SK-N-SH (cell line): ENCODE data around the gene MYB.

ENCODE experiments used
- EP300 ChIP-seq, 2 experiments: IDR thresholded peaks; 2 replicates each; pipeline versions ENCODE4 v1.4.0 to v1.6.1; 2012; ENCODE audit warnings: borderline replicate concordance in 1 of 2, low read depth in 1 of 2, low read length in 1 of 2
- EZH2phosphoT487 ChIP-seq: fragments of 200-600 bp; sonication (generic); IDR thresholded peaks from 2 replicates; pipeline ENCODE4 v1.6.1; 2017; ENCODE audit warnings: low read depth, mixed run types, mild to moderate bottlenecking, antibody characterized with exemption, moderate library complexity, borderline replicate concordance
- RFX5 ChIP-seq: IDR thresholded peaks from 2 replicates; pipeline ENCODE4 v1.6.1; 2012; ENCODE audit warnings: mild to moderate bottlenecking, improper control_type of control experiment, low read length
- TF ChIP-seq, protein P1 (sequence below): IDR thresholded peaks from 2 replicates; pipeline ENCODE4 v1.4.0; 2012; ENCODE audit warnings: low read depth, borderline replicate concordance
- TF ChIP-seq, protein P2 (sequence below): fragments of 200-600 bp; sonication (generic); IDR thresholded peaks from 2 replicates; pipeline ENCODE4 v1.6.1; 2017; ENCODE audit warnings: antibody characterized with exemption, mild to moderate bottlenecking, moderate library complexity

DNA sequence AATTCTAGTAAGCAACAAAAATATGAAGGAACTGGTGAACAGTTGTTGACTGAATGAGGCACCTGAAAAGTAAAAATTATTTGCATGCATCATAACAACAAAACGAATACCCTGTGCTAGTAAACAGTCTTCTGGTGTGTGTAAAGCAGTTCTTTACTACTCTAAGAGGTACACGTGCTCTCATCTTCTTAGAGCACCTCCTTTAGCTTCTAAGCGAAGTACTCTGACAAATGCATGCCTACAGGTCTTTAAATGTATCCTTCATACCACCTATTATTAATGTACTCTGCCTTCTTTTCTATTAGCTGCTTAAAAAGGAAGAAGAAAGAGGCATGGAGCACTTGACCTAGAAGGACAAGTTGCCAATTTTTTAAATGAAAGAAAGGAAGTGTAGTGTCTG lies 32.2 kb upstream of the MYB start:
- no peak for TF ChIP-seq RFX5
- no peak for TF ChIP-seq EZH2phosphoT487
- TF ChIP-seq, protein P1, sequence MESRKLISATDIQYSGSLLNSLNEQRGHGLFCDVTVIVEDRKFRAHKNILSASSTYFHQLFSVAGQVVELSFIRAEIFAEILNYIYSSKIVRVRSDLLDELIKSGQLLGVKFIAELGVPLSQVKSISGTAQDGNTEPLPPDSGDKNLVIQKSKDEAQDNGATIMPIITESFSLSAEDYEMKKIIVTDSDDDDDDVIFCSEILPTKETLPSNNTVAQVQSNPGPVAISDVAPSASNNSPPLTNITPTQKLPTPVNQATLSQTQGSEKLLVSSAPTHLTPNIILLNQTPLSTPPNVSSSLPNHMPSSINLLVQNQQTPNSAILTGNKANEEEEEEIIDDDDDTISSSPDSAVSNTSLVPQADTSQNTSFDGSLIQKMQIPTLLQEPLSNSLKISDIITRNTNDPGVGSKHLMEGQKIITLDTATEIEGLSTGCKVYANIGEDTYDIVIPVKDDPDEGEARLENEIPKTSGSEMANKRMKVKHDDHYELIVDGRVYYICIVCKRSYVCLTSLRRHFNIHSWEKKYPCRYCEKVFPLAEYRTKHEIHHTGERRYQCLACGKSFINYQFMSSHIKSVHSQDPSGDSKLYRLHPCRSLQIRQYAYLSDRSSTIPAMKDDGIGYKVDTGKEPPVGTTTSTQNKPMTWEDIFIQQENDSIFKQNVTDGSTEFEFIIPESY = no peak
- TF ChIP-seq EP300 (IDR thresholded peaks at IDR 0.05; ENCODE audit: borderline replicate concordance in 1 of 2, low read depth in 1 of 2, low read length in 1 of 2) = no peak
- TF ChIP-seq, protein P2, sequence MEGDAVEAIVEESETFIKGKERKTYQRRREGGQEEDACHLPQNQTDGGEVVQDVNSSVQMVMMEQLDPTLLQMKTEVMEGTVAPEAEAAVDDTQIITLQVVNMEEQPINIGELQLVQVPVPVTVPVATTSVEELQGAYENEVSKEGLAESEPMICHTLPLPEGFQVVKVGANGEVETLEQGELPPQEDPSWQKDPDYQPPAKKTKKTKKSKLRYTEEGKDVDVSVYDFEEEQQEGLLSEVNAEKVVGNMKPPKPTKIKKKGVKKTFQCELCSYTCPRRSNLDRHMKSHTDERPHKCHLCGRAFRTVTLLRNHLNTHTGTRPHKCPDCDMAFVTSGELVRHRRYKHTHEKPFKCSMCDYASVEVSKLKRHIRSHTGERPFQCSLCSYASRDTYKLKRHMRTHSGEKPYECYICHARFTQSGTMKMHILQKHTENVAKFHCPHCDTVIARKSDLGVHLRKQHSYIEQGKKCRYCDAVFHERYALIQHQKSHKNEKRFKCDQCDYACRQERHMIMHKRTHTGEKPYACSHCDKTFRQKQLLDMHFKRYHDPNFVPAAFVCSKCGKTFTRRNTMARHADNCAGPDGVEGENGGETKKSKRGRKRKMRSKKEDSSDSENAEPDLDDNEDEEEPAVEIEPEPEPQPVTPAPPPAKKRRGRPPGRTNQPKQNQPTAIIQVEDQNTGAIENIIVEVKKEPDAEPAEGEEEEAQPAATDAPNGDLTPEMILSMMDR = no peak
